H9 (cell line): Measurements from ENCODE around the gene FXN. TPM values are rescaled to one million over a fixed set of nuclear protein-coding genes. Genes with fewer than 3 reads are reported as not detected.

Experiments
- DNase-seq: peaks from one replicate; pipeline ENCODE4 v3.0.0-alpha.2; 2017
- H2AFZ ChIP-seq: one replicate; pipeline ENCODE4 v1.6.1; 2013; ENCODE audit warnings: mild to moderate bottlenecking, low read length, control low read depth, moderate library complexity
- H2AK5ac ChIP-seq: 2 replicates; pipeline ENCODE4 v1.6.1; 2013; ENCODE audit warnings: low read length, control low read depth, mixed read lengths; ENCODE audit not compliant: insufficient read length
- H2BK120ac ChIP-seq: one replicate; pipeline ENCODE4 v1.6.1; 2013; ENCODE audit warnings: low read depth, mild to moderate bottlenecking, low read length, control low read depth, inconsistent platforms; ENCODE audit not compliant: poor library complexity, severe bottlenecking
- H2BK12ac ChIP-seq: 2 replicates; pipeline ENCODE4 v1.6.1; 2013; ENCODE audit warnings: low read length, control low read depth, mixed read lengths, low read depth; ENCODE audit not compliant: insufficient read length
- H2BK15ac ChIP-seq: 2 replicates; pipeline ENCODE4 v1.6.1; 2013; ENCODE audit warnings: low read depth, low read length, control low read depth
- H2BK20ac ChIP-seq: one replicate; pipeline ENCODE4 v1.6.1; 2013; ENCODE audit warnings: low read depth, mild to moderate bottlenecking, low read length, control low read depth, inconsistent platforms; ENCODE audit not compliant: poor library complexity, severe bottlenecking
- H2BK5ac ChIP-seq: 2 replicates; pipeline ENCODE4 v1.6.1; 2013; ENCODE audit warnings: low read length, control low read depth, mixed read lengths; ENCODE audit not compliant: insufficient read length
- H3K14ac ChIP-seq: 2 replicates; pipeline ENCODE4 v1.6.1; 2013; ENCODE audit warnings: low read length, control low read depth; ENCODE audit not compliant: insufficient read depth
- H3K18ac ChIP-seq: 2 replicates; pipeline ENCODE4 v1.6.1; 2013; ENCODE audit warnings: low read depth, mild to moderate bottlenecking, mixed read lengths, low read length, control low read depth; ENCODE audit not compliant: insufficient read length
- H3K23ac ChIP-seq: 2 replicates; pipeline ENCODE4 v1.6.1; 2013; ENCODE audit warnings: low read length, control low read depth, mixed read lengths, low read depth; ENCODE audit not compliant: insufficient read length
- H3K23me2 ChIP-seq: 2 replicates; pipeline ENCODE4 v1.6.1; 2013; ENCODE audit warnings: low read depth, mild to moderate bottlenecking, mixed read lengths, low read length, control low read depth; ENCODE audit not compliant: insufficient read length, poor library complexity, severe bottlenecking
- H3K27ac ChIP-seq: 2 replicates; pipeline ENCODE4 v1.5.1; 2013; ENCODE audit warnings: low read length, control low read depth, mixed read lengths, low read depth; ENCODE audit not compliant: insufficient read length
- H3K27me3 ChIP-seq: 2 replicates; pipeline ENCODE4 v1.6.1; 2013; ENCODE audit warnings: low read length, control low read depth, inconsistent platforms; ENCODE audit not compliant: insufficient read depth
- H3K4ac ChIP-seq: 2 replicates; pipeline ENCODE4 v1.6.1; 2013; ENCODE audit warnings: low read depth, mild to moderate bottlenecking, control low read depth, inconsistent platforms, low read length, moderate library complexity
- H3K4me1 ChIP-seq: 2 replicates; pipeline ENCODE4 v1.6.1; 2013; ENCODE audit warnings: low read length, control low read depth, inconsistent platforms; ENCODE audit not compliant: insufficient read depth
- H3K4me2 ChIP-seq: 2 replicates; pipeline ENCODE4 v1.6.1; 2013; ENCODE audit warnings: low read length, control low read depth, mixed read lengths; ENCODE audit not compliant: insufficient read length, insufficient read depth
- H3K56ac ChIP-seq: 2 replicates; pipeline ENCODE4 v1.6.1; 2013; ENCODE audit warnings: low read depth, mild to moderate bottlenecking, mixed read lengths, low read length, control low read depth; ENCODE audit not compliant: insufficient read length
- H3K79me1 ChIP-seq: 2 replicates; pipeline ENCODE4 v1.6.1; 2013; ENCODE audit warnings: low read depth, mild to moderate bottlenecking, moderate library complexity, low read length, control low read depth, inconsistent platforms; ENCODE audit not compliant: insufficient read depth, poor library complexity, severe bottlenecking
- H3K79me2 ChIP-seq: 2 replicates; pipeline ENCODE4 v1.6.1; 2013; ENCODE audit warnings: low read length, control low read depth, inconsistent platforms; ENCODE audit not compliant: insufficient read depth
- H3K9ac ChIP-seq: 2 replicates; pipeline ENCODE4 v1.6.1; 2013; ENCODE audit warnings: low read length, control low read depth, mixed read lengths; ENCODE audit not compliant: insufficient read length; ENCODE audit errors: extremely low read depth
- H3K9me3 ChIP-seq: one replicate; pipeline ENCODE4 v1.6.1; 2013; ENCODE audit warnings: low read depth, low read length, inconsistent platforms; ENCODE audit not compliant: control insufficient read depth
- H3T11ph ChIP-seq: one replicate; pipeline ENCODE4 v1.6.1; 2013; ENCODE audit warnings: mild to moderate bottlenecking, low read length, control low read depth, inconsistent platforms
- H4K20me1 ChIP-seq: one replicate; pipeline ENCODE4 v1.6.1; 2013; ENCODE audit not compliant: control insufficient read depth, insufficient read length, insufficient read depth
- H4K5ac ChIP-seq: 2 replicates; pipeline ENCODE4 v1.6.1; 2013; ENCODE audit warnings: low read depth, mild to moderate bottlenecking, mixed read lengths, low read length, control low read depth; ENCODE audit not compliant: insufficient read length
- H4K8ac ChIP-seq: replicated peaks from 2 replicates; pipeline ENCODE4 v1.6.1; 2013; ENCODE audit warnings: low read length, control low read depth, mixed read lengths, low read depth; ENCODE audit not compliant: insufficient read length
- H4K91ac ChIP-seq: 2 replicates; pipeline ENCODE4 v1.6.1; 2013; ENCODE audit warnings: low read depth, mild to moderate bottlenecking, moderate library complexity, mixed read lengths, low read length, control low read depth; ENCODE audit not compliant: insufficient read length
- H3K27ac Mint-ChIP-seq, 3 experiments: 2 replicates in 2 of 3; 3 replicates in 1 of 3; pipeline ENCODE4 v1.8.0; 2020 to 2021; ENCODE audit warnings: mixed read lengths in 3 of 3, mild to moderate bottlenecking in 1 of 3, moderate library complexity in 1 of 3
- H3K27me3 Mint-ChIP-seq: 2 replicates; pipeline ENCODE4 v1.8.0; 2021; ENCODE audit warnings: low read depth, mild to moderate bottlenecking, moderate library complexity, mixed read lengths
- H3K36me3 Mint-ChIP-seq, 3 experiments: 2 replicates in 2 of 3; 3 replicates in 1 of 3; pipeline ENCODE4 v1.8.0; 2020 to 2021; ENCODE audit warnings: low read depth in 3 of 3, mixed read lengths in 3 of 3; ENCODE audit not compliant: insufficient read depth in 1 of 3
- H3K4me1 Mint-ChIP-seq, 2 experiments: 2 replicates each; pipeline ENCODE4 v1.8.0; 2020; ENCODE audit warnings: mixed read lengths in 2 of 2
- H3K4me3 Mint-ChIP-seq, 2 experiments: 2 replicates in 1 of 2; 3 replicates in 1 of 2; pipeline ENCODE4 v1.8.0; 2020 to 2021; ENCODE audit warnings: mild to moderate bottlenecking in 2 of 2, mixed read lengths in 2 of 2, moderate library complexity in 1 of 2
- H3K9me3 Mint-ChIP-seq, 2 experiments: 2 replicates in 1 of 2; 3 replicates in 1 of 2; pipeline ENCODE4 v1.8.0; 2020; ENCODE audit warnings: mild to moderate bottlenecking in 2 of 2, mixed read lengths in 2 of 2, moderate library complexity in 1 of 2
- CTCF ChIP-seq: fragments of 200-600 bp; sonication (generic); conservative IDR thresholded peaks from 3 replicates; pipeline ENCODE4 v1.8.0; 2021; ENCODE audit warnings: antibody characterized with exemption, mild to moderate bottlenecking
- WGBS: extraction: QIAGEN DNeasy Blood & Tissue Kit; methylation state at CpG from one replicate; pipeline ENCODE4 v1.1.7; 2013; ENCODE audit warnings: missing lambda C conversion rate, low lambda C conversion rate, mixed read lengths; ENCODE audit not compliant: insufficient read length; ENCODE audit errors: extremely low coverage; 5-methylcytosine and 5-hydroxymethylcytosine counted together
- total RNA-seq: library from RNA; stranded (reverse); gene quantifications from 2 replicates; pipeline ENCODE4 v1.2.1, GENCODE V29; 2021

Gene FXN
- total RNA-seq, 1 experiment from 2014 or later = 34.4 TPM

- Histone ChIP-seq H3K27me3 (no peaks in the 10 kb centered on the region), H3K56ac (no peak overlapping the region), H3K9ac (no peak overlapping the region), H3K23me2 (no peaks in the 10 kb centered on the region), H4K20me1 (no peaks in the 10 kb centered on the region), H2AK5ac (no peak overlapping the region), H2BK15ac (no peak overlapping the region), H3K14ac (no peak overlapping the region), H3K79me2 (no peaks in the 10 kb centered on the region), H3K27ac (no peak overlapping the region), H3K79me1 (no peaks in the 10 kb centered on the region), H3K18ac (no peak overlapping the region), H2BK20ac (no peak overlapping the region), H4K5ac (no peak overlapping the region), H3T11ph (no peak overlapping the region), H2AFZ (no peak overlapping the region), H4K91ac (no peak overlapping the region), H3K4me1 (no peaks in the 10 kb centered on the region), H3K23ac (no peak overlapping the region), H2BK120ac (no peak overlapping the region), H2BK12ac (no peak overlapping the region), H2BK5ac (no peak overlapping the region), H4K8ac (no peak overlapping the region), H3K4me2 (no peak overlapping the region), H3K4ac (no peak overlapping the region), H3K9me3 (no peaks in the 10 kb centered on the region)
- TF ChIP-seq CTCF = no peak
- H3K27me3 Mint-ChIP-seq = no peaks in the 10 kb centered on the region; the same call in 1 of the 2 replicates
- no CpG with 5 or more reads among the region's 5 CpGs for WGBS
- no peak for DNase-seq
- H3K36me3 Mint-ChIP-seq = no peaks in the 10 kb centered on the region
- H3K4me3 Mint-ChIP-seq = no peak overlapping the region
- H3K9me3 Mint-ChIP-seq = no peaks in the 10 kb centered on the region
- H3K27ac Mint-ChIP-seq = no peak overlapping the region
- H3K4me1 Mint-ChIP-seq = peaks cover 26 to 38% of the 10 kb centered on the region in 2 experiments
Observed at GRCh38 chr9:68996462-68996861, 39.1 kb upstream of the FXN start.
